Vagina (tissue), 2 donors: Measurements from ENCODE around the gene TEX35.

Experiments
- CTCF ChIP-seq, 3 experiments: fragments of 450-650 bp in 2 of 3; fragments of 200-600 bp in 1 of 3; sonication (generic) in 1 of 3; IDR thresholded peaks; one replicate each; pipeline ENCODE4 v1.5.1; 2017 to 2019; ENCODE audit warnings: antibody characterized with exemption in 3 of 3, mild to moderate bottlenecking in 2 of 3, moderate library complexity in 2 of 3
- POLR2A ChIP-seq, 2 donors: fragments of 450-650 bp; IDR thresholded peaks; one replicate each; pipeline ENCODE4 v1.6.1; 2017; ENCODE audit warnings: antibody characterized with exemption in 2 of 2, mild to moderate bottlenecking in 2 of 2, moderate library complexity in 2 of 2
- POLR2AphosphoS5 ChIP-seq, 2 donors: sonication (generic); formaldehyde crosslinking; IDR thresholded peaks; one replicate each; pipeline ENCODE4 v1.9.0; 2017; ENCODE audit warnings: antibody characterized with exemption in 2 of 2, mild to moderate bottlenecking in 2 of 2, low read depth in 1 of 2; ENCODE audit not compliant: insufficient read depth in 1 of 2

- no peak for TF ChIP-seq CTCF (IDR thresholded peaks at IDR 0.05)
- TF ChIP-seq POLR2AphosphoS5 (IDR thresholded peaks at IDR 0.05; ENCODE audit: insufficient read depth in 1 of 2, low read depth in 1 of 2), result no peak
- no peak for TF ChIP-seq POLR2A (IDR thresholded peaks at IDR 0.05)
Observed at GRCh38 chr1:178539291-178539690, 26.4 kb downstream of the TEX35 start.
